ENCODE data around the gene ITGA8.
"Not testable (repeated sequence)": the region's sequence is repeated elsewhere in the genome, so short reads cannot be mapped to it uniquely, and the experiment has no call there.

Gene ITGA8

DNA sequence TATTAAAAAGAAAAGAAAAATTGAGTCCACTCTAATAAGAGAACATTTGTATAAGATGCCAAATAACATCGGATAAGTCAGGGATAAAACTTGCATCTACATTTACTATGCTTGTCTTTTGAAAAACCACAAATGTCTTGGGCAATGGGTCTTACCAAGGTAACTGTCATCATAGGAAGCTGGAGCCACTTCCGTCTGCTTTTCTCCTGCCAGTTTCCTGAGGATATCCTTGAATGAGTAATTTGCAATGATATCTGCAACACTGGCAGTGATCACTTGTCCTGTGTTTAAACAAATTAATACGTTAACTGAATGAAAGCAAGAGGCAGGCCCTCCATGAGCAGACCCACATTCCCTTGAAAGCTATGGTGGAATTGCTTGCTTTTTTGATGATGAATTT lies 47.3 kb downstream of the ITGA8 start:
- DNase-seq: no peak

DNA sequence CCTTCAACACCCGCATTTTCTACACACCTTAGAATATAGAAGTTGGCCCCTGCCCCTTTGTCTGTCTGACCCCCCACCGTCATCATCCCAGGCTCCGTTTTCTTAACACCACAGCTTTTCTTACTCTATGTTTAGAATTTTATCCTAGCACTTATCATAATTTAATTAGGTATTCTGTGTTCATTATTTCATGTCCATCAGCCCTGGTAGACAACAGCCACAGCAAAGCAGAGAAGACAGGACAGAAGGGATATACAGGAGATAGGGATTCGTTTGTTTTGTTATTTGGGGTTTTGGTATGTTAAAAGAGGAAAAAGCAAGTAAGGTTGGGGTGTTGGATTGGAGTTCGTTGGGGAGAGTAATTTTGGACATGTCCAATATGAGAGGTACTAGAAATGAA lies 48.8 kb downstream of the ITGA8 start:
- DNase-seq: no peak

DNA sequence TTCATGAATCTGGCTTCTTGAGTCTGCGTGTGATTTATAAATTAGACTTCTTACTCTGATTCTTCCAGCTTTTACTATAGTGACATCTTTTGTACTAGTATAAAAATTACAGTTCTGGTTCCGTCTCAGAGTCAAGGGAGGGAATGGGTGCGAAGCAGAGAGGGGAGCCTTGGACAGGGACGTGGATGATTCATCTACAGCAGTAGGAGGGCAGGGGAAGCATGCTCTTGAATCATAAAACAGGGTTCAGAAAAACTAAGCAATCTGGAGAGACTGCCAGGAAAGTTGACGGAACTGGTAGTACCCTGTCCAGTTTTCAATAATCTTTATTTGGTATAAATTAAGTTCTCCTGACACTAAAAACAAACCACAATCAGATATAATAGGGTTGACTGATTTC lies 58.1 kb downstream of the ITGA8 start:
- no peak for DNase-seq

DNA sequence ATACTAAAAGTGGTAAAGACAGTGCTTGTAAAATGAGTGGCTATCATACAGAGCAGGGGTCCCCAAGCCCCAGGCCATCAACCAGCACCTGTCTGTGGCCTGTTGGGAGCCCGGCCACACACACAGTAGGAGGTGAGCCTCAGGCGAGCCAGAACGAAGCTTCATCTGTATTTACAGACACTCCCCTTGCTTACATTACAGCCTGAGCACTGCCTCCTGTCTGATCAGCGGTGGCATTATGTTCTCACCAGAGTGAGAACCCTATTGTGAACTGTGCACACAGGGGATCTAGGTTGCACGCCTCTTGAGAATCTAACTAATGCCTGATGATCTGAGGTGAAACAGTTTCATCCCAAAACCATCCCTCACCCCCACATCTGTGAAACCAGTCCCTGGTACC lies 58.7 kb downstream of the ITGA8 start:
- DNase-seq: no peak

DNA sequence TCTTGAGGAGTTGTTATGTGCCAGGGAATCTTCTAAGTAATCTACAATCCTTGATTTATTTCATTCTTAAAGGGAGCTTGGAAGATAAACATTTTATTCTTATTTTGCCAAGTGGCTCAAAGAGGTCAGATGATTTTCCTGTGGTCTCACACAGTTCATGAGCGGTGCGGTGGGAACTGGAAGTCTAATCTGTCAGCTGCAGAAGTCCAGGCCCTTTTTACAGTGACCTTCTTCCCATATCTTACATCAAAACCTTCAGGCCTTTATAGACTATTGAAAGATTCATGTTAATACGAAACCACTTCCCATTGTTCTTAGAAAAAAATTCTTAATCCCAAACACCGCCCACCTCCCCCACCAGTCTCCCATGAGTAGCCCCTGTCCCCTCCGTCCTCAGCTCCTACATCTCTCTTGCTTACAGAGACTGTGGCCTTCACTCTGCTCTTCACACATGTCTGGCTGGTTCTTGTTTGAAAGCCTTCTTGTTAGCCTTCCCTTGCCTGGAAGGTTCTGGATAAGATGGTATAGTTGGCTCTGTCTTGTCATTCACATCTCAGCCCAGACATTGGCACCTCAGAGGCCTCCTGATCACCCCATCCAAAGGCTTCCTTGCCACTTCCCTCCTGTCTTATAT lies 61.5 kb downstream of the ITGA8 start:
- no peak for DNase-seq

DNA sequence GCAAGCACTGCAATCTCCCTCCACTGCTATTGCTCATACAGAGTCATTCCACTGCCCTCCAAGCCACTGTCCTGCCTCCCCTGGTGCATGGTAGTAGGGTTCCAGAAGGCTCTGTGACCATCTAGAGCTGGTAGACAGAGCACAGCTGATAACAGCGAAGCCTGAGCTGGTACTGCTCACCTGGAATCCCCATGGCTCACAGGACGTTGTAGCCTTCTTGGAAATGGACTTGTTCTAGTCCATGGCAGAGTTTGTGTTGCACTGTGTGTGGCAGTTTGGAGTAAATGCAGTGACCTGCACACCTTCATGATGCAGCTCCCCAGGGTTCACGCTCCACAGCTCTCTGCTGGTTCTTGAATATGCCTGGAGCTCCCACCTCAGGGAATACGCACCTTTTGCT lies 67.0 kb downstream of the ITGA8 start:
- DNase-seq: no peak

DNA sequence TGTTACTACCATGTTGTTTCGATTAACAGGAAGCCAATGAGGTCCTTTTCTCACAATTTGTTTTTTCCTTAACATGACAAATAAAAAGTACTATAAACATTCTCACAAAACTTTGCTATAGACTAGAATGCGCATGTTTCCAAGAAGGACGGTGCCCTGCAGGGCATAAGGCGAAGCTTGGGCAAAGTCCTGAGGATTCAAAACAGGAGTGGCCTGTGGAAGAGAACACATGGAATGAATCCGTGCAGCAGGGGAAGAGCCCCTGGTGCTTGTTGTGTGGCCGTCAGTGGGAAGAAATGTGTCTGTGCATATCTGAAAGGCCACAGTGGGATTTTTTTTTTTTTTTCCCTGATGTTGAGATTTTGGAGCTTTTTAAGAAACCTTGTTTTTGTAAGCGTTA lies 67.6 kb downstream of the ITGA8 start:
- no peak for DNase-seq

DNA sequence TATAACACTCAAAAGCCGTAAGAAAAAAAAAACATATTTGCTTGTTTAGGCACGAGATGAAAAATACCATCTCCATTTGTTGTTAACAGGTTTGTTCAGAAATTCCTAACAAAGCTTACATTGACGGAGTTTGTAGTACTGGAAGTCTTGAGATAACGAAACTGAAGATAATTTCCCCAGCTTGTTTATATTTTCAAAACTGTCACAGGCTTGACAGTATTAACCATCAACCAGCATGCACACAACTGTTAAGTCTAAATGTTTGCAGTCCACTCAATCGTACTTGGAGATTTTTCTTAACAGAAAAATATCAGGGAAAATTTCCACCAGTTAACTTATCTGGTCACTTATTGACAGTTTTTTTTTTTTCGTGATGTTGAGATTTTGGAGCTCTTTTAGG lies 68.5 kb downstream of the ITGA8 start:
- DNase-seq: no peak

DNA sequence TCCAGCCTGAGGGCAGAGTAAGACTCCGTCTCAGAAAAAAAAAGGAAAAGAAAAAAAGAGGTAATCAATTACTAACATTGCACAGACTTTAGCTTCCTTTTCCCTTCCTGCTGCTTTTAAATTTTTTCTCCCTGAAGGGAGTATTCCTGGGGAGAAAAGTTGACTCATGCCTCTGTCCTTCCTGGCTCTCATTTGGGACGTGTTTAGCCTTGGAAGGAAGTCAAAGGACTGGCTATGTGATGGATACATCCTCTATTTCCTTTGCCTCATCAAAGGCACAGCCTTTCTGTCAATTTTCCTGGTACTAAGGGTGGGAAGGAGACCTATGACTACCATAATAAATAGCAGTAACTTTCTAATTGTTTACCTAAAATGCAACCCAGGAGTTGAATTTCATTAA lies 77.6 kb downstream of the ITGA8 start:
- DNase-seq: no peak

DNA sequence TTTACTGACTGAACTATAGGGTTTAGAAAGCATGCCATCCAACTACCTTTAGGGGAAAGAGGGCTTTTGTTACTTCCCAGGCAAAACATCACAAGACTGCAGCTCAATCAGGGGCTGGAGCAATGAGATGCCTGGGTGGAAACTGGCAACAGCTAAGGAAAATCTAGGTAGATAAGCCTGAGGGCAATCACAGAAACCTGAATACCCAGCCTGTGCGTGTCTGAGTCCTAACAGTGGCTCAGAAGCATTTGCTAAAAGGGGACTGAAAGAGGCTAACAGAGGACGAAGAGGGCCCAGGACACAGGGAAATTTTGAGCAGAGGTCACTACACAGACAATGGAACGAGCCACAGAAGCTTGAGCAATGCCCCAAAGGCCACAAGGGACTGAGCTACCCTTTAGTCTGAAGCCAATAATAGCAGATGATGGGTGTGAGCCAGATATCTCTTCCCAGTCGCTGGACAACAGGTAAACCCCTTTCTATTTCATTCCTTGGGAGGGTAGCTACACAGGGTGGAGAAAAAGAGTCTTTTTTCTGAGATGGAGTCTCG lies 79.1 kb downstream of the ITGA8 start:
- DNase-seq: no peak

DNA sequence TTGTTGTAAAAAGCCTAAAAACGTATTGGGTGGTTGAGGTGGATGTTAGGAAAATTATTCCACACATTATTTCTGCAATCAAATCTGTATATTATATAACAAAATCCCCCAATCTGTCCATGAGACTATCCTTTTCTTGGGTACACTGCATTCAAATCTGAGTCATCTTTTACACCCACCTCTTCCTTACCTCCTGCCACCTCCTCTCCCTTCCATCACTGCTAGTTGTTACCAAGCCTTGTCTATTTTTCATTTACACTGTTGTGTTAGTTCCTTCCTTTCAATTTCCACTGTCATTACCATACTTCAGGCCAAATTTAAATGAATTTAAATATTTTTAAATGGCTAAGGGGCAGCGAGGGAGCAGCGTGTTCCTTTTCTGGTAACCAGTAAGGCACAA lies 83.3 kb downstream of the ITGA8 start:
- no peak for DNase-seq

DNA sequence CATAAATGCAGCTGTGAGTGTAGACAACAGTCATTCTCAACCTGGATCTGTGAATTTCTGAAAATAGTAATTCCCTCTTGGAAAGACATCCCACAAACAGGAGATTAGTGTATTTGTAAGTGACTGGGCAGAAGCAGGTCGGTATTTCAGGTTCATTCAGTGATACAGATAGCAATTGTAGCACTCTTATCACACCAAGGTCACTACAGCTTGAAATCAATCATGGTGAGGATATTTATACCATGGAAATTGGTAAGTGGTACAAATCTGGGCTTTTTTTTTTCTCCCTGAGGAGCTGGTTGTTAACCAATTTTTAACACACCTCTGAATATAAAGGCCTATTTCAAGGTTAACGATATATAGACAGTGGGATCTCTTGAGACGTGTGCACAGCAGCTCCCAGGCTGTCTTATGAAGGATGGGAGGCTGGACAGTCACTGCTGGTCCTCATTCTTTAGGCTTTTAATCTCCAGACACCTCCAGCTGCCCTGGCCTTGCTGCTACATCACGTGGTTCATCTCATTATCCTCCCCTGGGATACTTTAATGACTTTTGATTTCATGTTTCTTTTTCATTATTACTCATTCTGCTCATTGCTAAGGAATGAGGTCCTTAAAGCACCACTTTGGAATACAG lies 87.1 kb downstream of the ITGA8 start:
- no peak for DNase-seq

DNA sequence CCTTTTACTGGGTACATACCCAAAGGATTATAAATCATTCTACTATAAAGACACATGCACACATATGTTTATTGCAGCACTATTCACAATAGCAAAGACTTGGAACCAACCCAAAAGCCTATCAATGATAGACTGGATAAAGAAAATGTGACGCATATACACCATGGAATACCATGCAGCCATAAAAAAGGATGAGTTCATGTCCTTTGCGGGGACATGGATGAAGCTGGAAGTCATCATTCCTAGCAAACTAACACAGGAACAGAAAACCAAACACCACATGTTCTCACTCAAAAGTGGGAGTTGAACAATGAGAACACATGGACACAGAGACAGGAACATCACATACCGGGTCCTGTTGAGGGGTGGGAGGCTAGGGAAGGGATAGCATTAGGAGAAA lies 88.5 kb downstream of the ITGA8 start:
- DNase-seq: not testable (repeated sequence)

DNA sequence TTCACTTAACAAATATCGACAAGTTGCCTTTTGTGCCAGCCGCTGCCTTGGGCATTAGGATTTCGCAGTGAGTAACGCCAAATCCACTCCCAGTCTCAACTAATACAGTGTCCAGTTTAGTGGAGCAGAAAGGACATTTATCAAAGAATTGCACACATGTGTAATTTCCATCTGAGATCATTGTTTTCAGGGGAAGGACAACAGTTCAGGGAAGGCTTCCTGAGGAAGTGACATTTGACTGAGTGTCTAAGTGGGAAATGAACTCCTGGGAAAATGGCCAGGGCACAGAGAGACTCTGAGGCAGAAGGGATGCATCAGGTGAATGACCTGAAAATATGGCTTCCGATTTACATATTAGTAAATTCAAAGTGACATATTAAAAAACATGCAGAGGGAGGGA lies 89.4 kb downstream of the ITGA8 start:
- DNase-seq: no peak

DNA sequence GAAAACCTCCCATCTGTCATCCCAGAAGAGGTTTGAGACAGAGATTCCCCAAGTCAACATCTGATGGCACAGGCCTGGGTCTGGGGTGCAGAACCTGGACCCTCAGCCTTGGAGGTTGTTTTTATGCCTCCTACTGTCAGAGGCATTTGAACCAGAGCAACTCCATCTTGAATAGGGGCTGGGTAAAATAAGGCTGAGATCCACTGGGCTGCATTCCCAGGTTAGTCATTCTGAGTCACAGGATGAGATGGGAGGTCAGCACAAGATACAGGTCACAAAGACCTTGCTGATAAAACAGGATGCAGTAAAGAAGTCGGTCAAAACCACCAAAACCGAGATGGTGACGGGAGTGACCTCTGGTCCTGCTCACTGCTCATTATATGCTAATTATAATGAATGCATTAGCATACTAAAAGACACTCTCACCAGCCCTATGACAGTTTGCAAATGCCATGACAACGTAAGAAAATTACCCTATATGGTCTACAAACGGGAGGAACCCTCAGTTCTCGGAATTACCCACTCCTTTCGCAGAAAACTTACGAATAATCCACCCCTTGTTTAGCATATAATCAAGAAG lies 92.0 kb downstream of the ITGA8 start:
- no peak for DNase-seq

DNA sequence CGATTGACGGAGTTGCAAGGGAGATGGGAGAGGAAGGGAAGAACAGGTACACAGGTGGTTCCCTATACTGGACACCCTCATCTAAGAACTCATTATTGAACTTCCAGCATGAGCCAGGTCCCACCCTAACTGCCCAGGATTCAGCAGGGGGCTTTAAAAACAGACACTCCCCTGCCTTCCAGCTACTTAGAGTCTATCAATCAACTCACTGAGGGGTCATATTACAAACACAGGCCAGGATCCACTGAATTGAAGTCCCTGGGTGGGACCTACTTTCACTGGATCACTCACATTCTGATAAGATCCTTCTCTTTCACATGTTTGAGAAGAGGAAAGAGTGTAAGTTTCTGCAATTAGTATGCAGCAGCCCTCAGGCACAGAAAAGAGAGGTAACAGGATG lies 92.8 kb downstream of the ITGA8 start:
- DNase-seq: no peak

DNA sequence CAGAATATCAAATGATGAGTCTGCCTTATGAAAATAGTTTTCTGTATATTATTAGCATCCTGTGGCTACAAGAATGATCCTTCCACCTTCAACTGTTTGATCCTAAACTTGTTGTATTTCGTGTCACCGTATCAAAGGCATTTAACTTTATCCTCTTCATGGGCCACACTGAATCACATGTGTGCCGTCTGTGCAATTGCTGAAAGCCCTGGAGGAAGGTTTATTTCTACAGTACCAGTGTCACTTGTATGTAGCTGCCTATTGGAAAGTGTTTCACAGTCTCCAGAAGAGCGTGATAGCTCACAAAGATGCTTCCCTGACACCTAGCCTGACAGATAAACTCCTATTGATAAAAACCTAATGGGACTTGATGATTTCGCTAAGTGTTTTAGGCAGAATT lies 94.5 kb downstream of the ITGA8 start:
- no peak for DNase-seq

DNA sequence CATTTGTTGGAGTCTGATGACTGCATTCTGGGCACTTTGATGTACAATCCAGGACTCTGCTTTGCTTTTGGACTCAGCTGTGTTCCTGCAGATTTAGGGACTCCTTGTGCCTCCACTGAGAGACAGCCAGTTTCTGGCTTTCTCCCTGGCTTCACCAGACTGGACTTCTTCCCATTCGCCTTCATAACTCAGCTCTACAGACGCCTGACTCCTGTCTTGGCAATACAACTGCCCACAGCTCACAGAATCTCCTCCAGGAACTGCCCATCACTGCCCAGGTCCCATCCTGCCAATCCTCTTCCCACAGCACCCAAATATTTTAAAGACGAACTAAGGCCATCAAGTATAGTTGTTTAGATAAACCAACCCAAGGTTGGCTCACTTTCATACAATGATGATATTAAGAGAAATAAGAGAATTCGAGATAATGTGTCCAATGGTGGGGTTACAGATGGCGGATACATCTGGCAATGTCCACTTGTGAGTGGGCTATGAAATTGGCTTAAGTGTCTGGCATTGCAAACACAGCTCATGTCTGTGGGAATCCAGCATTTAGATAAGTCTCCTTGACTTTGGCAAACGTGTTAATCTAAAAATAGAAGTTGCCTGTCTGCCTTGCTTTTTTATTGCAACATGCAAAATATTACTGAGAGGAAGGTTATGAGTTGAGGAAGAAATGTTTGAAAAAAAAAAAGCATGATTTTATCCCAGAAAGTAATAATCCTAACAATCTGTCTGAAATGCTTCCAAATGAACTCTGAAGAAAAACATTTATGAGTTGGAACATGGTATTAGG lies 95.1 kb downstream of the ITGA8 start:
- DNase-seq: no peak

DNA sequence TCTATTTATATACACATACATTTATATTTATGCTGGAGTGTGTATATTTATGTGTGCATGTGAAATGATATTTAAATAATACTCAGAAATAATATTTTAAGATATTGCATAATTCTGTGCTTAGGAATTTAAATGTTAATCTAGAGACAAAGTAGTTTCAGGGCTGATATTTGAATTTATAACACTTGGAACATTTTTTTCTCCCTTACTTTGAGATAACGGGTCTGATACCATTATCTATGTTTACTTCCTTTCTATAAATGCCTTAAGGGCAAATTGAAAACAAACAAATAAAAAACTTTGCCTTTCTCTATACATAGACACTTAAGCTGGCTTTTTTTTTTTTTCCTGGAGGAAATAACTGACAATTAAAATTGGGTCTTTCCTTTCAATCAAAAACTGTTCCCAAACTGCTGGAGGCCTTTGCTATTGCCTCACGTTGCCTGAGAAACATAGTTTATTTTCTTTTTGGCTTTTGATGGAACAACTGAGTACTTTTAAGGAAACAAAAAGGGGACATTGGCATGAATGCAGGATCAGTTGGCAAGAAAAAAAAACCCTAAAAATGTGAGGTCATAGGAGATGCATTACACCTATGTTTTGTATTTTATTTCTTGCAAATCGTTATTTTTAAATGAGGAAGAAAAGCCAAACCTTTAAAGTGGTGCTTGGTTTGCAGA lies 98.7 kb downstream of the ITGA8 start:
- no peak for DNase-seq

DNA sequence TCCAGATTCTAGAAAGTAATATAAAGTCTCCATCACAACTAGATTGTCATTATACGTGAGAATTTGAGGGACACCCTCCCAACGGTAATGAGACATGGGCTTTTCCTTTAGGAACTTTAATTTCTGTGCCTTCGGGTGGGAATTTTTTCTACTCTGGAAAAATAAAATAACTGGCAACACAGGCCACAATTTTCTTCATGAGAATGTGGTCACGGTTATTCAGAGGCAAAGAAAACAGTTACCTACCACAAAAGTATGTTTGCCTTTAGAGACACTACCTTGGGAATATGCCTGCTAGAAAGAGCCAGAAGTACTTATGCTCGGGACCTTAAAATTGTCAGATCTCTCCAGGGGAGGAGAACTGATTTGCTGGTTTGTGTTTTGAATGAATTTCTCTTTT lies 99.4 kb downstream of the ITGA8 start:
- no peak for DNase-seq

DNA sequence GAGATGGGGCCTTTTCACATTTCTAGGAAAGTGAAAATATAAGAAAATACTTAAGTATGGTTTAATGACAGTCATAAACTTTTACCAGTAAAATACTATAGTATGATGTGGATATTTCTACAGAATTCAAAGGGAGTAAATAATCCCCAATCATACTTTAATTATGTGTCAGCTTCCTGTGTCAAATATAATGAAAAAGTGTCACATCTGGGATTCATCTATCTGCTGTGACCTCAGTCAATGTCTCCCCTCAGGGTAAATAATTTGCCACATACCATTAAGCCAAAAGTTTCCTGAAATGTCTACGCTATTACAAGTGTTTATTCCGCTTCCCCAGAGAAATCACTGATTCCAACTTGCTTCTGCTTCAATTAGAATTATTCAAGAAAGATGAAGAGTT lies 110.5 kb downstream of the ITGA8 start:
- DNase-seq: no peak

DNA sequence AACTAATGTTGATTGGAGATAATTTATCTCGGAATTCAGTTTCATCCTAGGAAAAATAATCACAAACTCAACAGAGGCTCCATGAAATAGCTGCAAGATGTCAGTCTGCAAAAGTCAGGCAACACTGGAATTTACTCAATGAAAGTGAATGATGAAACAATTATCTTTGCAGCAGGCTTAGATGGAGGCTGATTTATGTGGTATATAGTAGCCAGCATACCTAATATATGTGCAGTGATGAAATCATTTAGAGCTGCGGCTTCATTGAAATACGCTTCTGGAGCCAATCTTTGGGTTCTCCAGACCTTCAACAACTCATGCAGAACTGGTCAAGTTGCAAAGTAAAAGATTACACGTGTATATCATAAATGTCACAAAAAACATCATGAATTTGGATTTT lies 113.3 kb downstream of the ITGA8 start:
- no peak for DNase-seq

DNA sequence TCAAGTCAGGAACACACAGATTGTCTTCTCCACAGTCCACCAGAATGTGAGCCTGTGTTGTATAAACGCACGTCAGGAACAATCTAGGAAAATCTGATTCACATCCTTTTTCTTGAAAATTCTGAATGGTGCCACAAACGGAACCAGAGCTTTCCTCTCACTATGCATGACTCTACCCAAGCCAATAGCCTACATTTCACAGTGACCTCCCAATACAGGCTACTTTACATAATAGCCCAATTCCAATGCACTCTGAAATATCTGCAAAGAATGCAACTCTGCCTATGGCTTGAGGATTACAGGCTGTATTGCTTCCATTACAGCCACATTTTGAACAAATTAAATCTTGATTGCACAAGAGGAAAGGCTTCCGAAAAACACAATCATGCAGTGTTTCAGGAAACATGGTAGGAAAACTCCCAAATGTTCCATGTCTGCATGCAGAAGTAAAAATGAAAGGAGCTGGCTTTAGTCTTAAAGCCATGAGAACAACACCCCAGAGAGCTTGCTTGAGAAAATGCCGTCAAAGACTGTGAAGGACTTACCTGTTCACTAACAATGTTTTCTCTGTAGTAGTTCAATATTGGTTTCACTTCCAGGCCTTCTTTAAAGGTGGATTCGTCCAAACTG lies 113.9 kb downstream of the ITGA8 start:
- DNase-seq: no peak
